OCI-M2 (cell line): Measurements from ENCODE around the gene FAM219A.
"Not testable (repeated sequence)": the region's sequence is repeated elsewhere in the genome, so short reads cannot be mapped to it uniquely, and the experiment has no call there.

Experiments
- DNase-seq: peaks from one replicate; lab custom pipeline; 2025; ENCODE audit not compliant: unreplicated experiment; lab: John Stamatoyannopoulos, UW

FAM219A gene

GRCh38 chr9:34379334-34380033 is 78.9 kb downstream of the FAM219A start:
- peak; percentile 15 for DNase-seq

- DNase-seq, result no peak
These were observed 79.9 kb downstream of the FAM219A start for GRCh38 chr9:34378376-34379060.

- no peak for DNase-seq
These were observed 81.0 kb downstream of the FAM219A start for GRCh38 chr9:34377404-34377746.

- peak; percentile 72 for DNase-seq
These were observed 81.6 kb downstream of the FAM219A start, which contains the start of gene MYORG for GRCh38 chr9:34376596-34377403. Gene MYORG (minus strand): TSS chr9:34376898. CDS start chr9:34372943, 3,955 bp downstream.

- no peak for DNase-seq
These were observed 82.3 kb downstream of the FAM219A start for GRCh38 chr9:34375901-34376595.

DNA sequence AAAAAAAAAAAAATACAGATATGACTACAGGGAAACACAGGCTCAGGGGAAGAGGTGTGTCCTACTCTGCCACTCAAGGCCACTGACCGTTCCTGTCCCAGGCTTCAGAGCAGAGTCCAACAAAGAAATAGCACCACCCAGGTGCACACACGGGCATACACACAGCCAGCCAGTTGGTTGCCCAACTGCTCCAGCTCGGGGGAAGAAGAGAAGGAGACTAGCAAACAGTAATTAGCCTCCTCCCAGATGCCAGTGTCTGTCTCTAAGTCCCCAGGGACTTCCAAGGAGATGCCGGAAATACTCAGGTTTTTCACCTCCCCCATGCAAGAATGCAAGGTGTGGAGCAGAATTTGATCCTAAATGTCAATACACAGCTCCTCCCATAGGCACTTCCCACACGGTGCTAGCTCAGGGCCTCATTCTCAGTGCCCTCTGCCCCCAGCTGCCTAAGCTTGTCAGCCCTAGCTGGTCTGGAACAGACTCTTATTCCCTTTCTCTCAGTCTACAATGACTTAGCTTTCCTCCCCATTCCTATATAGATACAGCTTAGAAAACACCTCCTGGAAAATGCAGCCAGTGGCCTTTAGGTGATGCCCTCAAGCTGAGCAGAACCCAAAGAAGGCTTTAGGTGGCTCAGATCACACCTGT is 83.3 kb downstream of the FAM219A start:
- no peak for DNase-seq

DNA sequence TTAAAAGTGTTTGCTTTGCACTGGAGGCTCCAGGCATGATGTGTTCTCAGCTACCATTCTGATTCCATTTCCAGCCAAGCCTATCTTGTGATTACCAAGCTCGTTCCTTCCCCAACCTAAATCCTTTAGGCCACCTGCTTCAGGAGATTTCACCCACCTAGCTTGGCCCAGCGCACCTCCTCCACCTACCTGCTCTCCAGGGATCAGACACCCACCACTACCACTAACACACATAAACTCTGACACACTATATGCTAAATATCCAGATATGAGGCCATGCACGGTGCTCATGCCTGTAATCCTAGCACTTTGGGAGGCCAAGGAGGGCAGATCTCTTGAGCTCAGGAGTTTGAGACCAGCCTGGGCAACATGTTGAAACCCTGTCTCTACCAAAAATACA is 84.0 kb downstream of the FAM219A start:
- no peak for DNase-seq

DNA sequence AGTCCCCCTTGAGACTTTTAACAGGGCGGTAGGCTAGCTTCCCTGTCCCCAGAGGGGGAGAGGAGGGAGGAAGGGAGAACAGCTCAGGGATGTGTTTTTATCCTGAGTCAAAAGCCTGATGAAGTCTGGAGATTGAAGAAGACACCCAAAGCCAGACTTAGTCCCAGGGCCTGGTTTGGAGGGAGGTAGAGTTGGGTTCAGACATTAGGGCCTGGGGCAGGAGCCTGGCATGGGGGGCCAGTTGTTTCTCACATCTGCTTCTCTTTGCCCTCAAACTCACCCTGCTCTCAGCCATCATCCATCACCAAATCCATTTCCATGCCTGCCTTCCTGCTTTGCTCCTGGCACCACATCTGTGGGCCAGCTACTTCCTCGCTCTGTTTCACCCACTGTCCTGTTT is 84.6 kb downstream of the FAM219A start:
- DNase-seq, result no peak

DNA sequence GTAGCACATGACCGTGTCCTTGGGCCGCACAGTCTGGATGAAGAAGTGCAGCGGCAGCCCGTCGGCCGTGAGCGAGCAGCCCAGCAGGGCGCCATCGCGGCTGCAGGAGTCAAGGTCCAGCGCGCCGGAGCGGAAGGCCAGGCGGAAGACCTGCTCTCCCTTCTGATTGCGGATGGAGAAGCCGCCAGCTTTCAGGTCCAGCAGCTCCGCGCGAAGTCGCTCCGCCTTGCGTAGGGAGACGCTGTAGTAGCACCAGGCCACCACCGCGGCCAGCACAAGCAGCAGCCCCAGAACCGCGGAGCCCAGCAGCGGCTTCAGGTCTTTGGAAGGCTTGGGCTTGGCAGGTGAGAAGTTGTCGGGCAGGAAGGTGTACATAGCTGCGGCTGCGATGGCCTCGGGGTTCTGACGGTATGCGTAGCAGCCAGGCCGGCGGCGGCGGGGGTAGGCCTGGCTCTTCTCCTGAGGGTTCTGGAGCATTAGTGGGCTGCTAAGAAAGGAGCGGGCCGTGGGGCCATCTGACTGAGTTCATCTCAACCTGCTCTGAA is 85.8 kb downstream of the FAM219A start:
- DNase-seq, result no peak

GRCh38 chr9:34371886-34372466 is 86.4 kb downstream of the FAM219A start:
- no peak for DNase-seq

DNA sequence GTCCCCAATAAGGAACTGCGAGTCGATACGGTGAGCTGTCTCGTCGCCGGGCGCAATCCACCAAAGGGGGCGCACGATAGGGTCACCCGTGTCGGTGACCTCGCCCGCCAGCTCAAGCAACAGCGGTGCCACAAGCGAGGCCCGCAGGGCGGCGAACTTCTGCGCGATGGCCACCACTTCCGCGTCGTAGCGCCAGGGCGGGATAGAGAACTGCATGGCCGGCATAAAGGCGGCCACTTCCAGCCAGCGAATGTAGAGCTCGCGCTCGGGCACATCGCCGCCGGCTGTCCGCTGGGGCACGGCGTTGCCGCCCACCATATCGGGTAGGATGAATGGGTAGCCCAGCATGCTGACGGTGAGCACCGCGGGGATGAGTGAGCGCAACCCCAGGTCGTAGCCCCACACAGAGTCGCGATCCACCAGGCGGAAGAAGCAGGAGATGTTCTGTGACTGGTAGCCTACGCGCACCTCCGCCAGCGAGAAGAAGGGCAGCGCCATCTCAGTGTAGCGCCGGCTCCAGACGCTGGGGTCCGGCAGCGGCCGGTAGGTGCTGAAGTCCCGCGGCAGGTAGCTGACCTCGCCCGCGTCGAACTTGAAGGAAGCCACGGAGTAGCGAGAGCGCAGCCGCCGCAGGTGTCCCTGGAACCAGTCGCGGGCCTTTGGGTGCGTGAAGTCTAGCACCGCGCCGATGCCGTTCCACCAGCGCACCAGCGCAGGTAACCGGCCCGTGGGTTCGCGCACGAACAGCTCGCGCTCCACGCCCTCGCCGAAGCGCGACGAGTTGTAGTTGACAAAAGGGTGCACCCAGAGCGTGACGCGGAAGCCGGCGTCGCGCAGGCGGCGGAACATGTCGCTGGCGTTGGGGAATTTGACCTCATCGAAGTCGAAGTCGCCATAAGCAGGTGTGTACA is 87.1 kb downstream of the FAM219A start:
- no peak for DNase-seq

DNA sequence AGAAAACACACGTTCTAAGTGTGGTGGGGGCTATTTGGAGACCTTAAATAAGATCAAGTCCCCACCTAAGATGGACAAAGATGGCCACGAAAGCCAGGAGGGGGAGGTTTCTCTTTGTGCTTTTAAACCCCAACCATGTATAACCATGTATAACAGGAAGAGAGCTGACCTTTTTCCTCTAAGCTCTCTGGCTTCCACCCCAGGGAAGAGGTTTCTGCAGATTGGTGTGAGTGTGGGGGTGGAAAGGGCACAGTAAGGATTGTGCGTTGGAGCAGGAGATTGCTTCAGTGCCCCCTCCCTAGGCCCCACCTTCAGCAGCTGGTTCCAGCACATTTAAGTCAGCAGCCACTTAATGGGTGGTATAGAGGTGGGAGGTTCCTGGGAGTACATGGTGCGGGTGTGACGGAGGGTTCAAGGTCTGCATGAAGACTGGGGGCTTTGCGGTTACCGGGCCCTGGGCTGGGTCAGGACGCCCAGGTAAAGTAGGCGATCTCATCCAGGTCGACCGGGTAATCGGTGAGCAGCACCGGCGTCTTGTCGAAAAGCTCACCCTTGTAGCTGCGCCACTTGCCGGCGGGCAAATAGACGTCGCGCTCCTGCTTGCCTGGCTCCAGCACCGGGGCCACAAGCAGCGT is 87.9 kb downstream of the FAM219A start:
- DNase-seq, result no peak

- no peak for DNase-seq
These were observed 88.7 kb downstream of the FAM219A start for GRCh38 chr9:34369636-34370035.

GRCh38 chr9:34368796-34369195 is 89.6 kb downstream of the FAM219A start:
- not testable (repeated sequence) for DNase-seq

- DNase-seq, result not testable (repeated sequence)
These were observed 90.5 kb downstream of the FAM219A start for GRCh38 chr9:34367751-34368410.

DNA sequence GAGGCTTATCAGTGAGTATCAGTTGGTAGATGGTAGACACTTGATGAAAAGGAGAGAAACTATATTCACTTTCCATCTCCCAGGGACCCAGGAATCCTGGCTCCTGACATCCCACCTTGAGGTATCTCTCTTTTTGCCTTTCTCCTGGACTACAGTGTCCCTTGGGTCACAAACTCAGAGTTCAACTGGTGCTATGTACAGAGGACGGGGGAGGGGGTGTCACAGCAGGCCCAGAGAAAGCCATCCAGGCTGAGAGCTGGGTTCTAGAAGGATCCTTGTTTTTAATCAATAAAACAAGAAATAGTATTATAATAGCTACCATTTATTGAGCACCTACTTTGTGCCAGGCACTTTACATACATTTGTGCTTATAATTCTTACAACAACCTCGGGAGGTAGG is 92.0 kb downstream of the FAM219A start:
- DNase-seq, result no peak

GRCh38 chr9:34365282-34365681 is 93.1 kb downstream of the FAM219A start:
- no peak for DNase-seq
